GM15510 (cell line): ENCODE data around the gene DHX29.

ENCODE experiments used
- POLR2A ChIP-seq: IDR thresholded peaks from 3 replicates; pipeline ENCODE4 v1.6.1; 2011; ENCODE audit warnings: borderline replicate concordance; ENCODE audit not compliant: insufficient read length; ENCODE audit errors: extremely low read depth

The DHX29 gene

GRCh38 chr5:55231029-55231918, 76.2 kb downstream of the DHX29 start:
- TF ChIP-seq POLR2A: no peak

GRCh38 chr5:55230086-55230629, 77.3 kb downstream of the DHX29 start:
- TF ChIP-seq POLR2A: no peak

GRCh38 chr5:55227664-55228430, 79.6 kb downstream of the DHX29 start:
- no peak for TF ChIP-seq POLR2A

DNA sequence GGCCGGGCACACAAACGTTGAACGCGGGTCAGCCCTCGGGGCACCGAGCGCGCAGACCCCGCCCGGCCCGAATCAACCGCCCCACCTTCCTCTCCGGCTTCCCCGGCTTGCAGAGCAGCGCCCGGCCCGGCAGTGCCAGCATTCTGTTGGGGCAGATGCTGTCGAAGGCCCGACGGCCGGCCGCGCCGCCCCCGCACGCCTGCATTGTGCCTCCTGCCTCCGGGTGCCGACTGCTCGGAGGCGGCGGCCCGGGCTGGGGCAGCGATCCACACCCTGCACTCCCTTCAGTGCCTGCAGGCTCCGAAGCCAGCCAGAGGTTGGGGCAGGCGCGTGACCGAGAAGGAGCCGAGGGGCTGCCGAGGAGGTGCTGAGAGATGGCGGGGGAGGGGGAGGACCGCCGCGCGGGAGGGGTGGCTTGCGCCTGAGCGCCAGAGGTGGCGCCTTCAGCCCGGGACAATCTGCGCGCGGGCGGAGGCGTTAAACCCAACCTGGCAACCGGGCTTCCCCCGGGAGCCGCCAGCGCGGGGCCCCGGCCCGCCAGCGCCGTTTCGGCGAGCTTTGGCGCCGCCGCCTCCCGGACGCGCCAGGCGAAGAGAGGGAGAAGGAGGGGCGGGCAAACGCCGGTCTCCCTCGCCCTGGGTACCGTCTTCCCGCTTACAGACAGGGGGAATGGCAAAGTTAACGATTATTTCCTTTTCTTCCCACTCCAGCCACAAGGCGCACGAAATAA, 80.4 kb downstream of the DHX29 start, which contains the start of gene MCIDAS:
MCIDAS (minus strand) TSS at position 382 of the 730 bp plus-strand sequence; CDS start at position 205, 177 bp downstream.
- TF ChIP-seq POLR2A: no peak

GRCh38 chr5:55226027-55226933, 81.2 kb downstream of the DHX29 start:
- TF ChIP-seq POLR2A: no peak

- no peak for TF ChIP-seq POLR2A
Observed at GRCh38 chr5:55225346-55225745, 82.1 kb downstream of the DHX29 start.

DNA sequence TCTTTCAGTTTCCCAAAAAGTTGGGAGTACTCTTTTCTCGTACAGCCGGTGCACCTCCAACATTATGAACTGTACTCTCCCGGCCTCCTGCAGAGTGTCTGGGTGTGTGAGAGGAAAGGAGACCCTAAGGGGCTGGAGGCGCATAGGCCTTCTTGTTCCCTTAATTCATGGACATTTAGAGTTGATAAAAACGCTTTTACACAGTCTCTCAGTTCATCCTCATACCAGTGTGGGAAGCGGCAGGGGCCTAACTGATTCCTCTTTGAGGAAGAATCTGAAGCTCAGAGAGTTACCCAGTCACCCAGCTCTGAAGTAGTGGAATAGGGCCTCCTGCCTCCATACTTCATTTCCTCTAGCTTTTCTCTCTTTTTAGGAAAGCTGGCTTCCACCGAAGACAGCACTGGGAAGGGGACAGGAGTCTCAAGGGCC, 83.7 kb downstream of the DHX29 start:
- TF ChIP-seq POLR2A: no peak

- no peak for TF ChIP-seq POLR2A
Observed at GRCh38 chr5:55222985-55223811, 84.3 kb downstream of the DHX29 start.

DNA sequence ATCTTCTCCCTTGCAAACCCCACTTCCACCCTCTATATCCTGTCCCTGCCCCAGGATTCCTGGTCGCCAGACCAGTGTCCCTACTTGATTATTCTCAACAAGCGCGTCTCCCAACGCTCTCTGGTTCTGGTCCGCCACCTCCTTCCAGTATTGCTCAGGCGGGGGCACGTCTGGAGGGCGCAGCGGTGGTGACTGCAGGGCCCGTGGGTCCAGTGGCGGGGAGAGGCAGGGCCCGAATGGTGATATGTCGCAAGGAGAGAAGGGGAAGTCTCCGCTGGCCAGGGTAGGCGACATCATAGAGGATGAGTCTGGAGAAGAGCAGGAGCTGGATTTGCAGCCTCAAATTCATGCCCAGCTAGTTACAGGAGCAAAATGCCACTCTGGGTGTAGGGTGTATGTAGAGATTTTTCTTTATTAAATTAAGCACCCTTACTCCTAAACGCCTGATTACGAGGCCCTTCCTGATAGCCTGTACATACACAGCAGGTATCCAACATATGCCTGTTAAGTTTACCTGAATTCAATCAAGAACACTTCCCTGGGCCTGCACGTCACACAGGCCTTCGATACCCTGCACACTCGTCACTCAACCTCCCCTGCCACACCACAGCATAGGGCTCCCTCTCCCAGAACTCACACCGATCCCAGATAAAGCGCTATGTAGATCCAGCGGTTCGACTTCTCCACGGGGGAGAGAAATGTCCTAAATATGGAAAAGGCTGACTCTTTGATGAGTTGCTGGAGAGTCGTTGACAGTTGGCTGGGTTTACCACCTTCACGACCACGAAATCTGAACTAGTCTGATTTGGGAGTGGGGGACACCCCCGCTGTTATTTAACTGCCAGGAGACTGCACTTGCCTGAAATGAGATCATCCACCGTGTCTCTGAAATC, 85.2 kb downstream of the DHX29 start:
- no peak for TF ChIP-seq POLR2A

GRCh38 chr5:55220433-55221185, 86.9 kb downstream of the DHX29 start:
- no peak for TF ChIP-seq POLR2A

DNA sequence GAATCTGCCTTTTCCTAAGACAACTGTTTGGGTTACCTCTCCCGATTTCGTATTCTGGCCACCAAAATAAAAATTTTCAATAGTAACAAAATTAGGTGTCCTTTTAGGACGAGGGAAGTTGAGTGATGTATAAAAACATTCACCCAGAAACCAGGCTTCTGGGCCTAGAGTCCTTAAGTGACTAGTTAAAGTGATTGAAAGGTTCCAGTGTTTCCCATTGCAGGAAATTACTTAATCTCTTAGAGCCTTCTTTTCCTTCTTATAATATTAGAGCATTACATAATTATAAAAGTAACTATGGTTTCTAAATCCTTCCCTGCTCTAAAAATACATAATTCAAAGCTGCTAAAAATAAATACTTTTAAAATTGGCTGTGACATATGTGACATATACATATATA, 87.7 kb downstream of the DHX29 start:
- TF ChIP-seq POLR2A: no peak
